ENCODE results near the gene ESRRB. TPM values are rescaled to one million over a fixed set of nuclear protein-coding genes. Genes with fewer than 3 reads are reported as not detected.

ESRRB gene
- total RNA-seq = under 1 TPM in 2 of 3 donors, not detected in 1; 0.16 to 0.44 TPM

DNA sequence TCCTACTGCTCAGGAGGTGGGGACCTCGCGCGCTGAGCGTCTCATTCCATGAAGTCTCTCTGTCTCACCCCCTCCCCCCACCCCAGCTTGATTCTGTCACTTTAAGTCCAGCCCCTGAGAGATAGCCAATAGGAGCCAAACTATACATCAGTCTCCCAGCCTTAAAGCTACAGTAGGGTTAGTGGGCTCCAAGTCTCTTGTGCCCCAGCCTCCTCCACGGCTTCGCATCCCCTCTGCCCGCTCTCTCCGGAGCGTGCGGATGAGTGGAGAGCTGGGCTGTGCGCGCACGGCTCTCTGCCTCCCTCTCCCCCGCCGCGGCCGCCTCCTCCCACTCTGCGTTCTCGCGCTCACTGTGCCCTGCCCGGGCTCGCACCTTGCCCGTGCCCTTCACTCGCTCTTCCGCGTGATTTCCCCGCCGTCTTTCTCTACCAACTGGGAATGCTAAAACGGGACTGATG lies at the start of gene ESRRB:
Gene ESRRB (plus strand): TSS at position 191 of the 458 bp plus-strand sequence. CDS start 265 bp downstream, at position 456.
- no peak for TF ChIP-seq CTCF (IDR thresholded peaks at IDR 0.05)
- TF ChIP-seq POLR2AphosphoS5 (IDR thresholded peaks at IDR 0.05) = no peak
- no peak for TF ChIP-seq POLR2A (IDR thresholded peaks at IDR 0.05)
- no peaks in the 10 kb centered on the region for H3K36me3 ChIP-seq
- H3K4me1 ChIP-seq = peaks cover 0 to 19% of the 10 kb centered on the region in 2 donors
- H3K9me3 ChIP-seq = no peaks in the 10 kb centered on the region
- intact Hi-C loops (cut with DNase I; ENCODE audit: low total_unique reads) = no loop called here
- H3K27ac ChIP-seq = no peak within 1 kb of the TSS
- H3K4me3 ChIP-seq = peak within 1 kb of the TSS; percentile 29 to 59 (median 30)
- H3K27me3 ChIP-seq = peaks cover 0 to 60% of the 10 kb centered on the region in 2 donors
- no peak for DNase-seq (ENCODE audit: low spot score in 2 of 2)

DNA sequence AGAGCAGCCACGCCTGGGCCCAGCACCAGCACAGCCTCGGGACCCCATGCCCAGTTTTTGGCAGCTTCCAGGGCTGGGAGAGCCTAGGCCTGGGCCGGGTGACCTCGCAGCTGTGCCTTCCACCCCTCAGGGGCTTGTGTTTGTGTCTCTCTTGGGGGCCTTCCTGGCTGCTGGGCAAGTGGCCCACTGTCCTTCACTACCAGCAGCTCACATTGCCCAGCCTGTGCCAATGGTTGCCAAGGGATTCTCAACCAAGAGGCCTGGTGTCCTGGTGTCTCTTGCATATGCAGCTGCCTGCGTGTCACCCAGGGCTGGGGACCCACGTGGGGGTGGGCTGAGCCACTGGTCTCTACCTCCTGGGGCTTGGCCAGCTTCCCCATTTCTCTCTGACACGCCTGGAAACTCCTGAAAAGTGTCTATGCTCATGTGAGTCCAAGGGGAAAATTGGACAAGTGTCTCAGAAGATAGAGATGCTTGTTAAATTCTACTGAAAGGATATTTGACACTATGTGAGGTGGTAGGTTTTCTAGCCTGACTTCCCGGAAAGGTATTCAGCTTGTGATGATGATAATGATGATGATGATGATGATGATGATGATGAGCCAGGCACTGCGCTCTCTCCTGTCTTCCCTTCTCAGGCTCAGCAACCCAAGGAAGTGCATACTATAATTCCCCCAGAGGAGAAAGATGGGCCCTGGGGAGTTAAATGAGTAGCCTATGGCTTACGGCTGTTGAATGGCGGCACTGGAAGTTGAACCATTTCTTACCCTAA lies 48.8 kb upstream of the ESRRB start:
- Histone ChIP-seq H3K36me3 (no peaks in the 10 kb centered on the region), H3K4me1 (no peaks in the 10 kb centered on the region), H3K4me3 (no peak overlapping the region), H3K27ac (no peak overlapping the region), H3K9me3 (no peaks in the 10 kb centered on the region), H3K27me3 (peaks cover 0 to 22% of the 10 kb centered on the region in 2 donors)
- no peak for DNase-seq (ENCODE audit: low spot score in 2 of 2)
- intact Hi-C loops (cut with DNase I; ENCODE audit: low total_unique reads) = no loop called here
- TF ChIP-seq POLR2A (IDR thresholded peaks at IDR 0.05) = no peak
- no peak for TF ChIP-seq POLR2AphosphoS5 (IDR thresholded peaks at IDR 0.05)
- no peak for TF ChIP-seq CTCF (IDR thresholded peaks at IDR 0.05)

- no peak for DNase-seq (ENCODE audit: low spot score in 2 of 2)
- H3K36me3 ChIP-seq = no peaks in the 10 kb centered on the region
- H3K4me3 ChIP-seq = no peak overlapping the region
- H3K4me1 ChIP-seq = no peaks in the 10 kb centered on the region
- no peak overlapping the region for H3K27ac ChIP-seq
- TF ChIP-seq POLR2AphosphoS5 (IDR thresholded peaks at IDR 0.05) (no peak), CTCF (IDR thresholded peaks at IDR 0.05) (no peak), POLR2A (IDR thresholded peaks at IDR 0.05) (no peak)
- H3K9me3 ChIP-seq = no peaks in the 10 kb centered on the region
- intact Hi-C loops (cut with DNase I; ENCODE audit: low total_unique reads) = no loop called here
- H3K27me3 ChIP-seq = peaks cover 0 to 22% of the 10 kb centered on the region in 2 donors
Observed at GRCh38 chr14:76328457-76329137, 47.3 kb upstream of the ESRRB start.

DNA sequence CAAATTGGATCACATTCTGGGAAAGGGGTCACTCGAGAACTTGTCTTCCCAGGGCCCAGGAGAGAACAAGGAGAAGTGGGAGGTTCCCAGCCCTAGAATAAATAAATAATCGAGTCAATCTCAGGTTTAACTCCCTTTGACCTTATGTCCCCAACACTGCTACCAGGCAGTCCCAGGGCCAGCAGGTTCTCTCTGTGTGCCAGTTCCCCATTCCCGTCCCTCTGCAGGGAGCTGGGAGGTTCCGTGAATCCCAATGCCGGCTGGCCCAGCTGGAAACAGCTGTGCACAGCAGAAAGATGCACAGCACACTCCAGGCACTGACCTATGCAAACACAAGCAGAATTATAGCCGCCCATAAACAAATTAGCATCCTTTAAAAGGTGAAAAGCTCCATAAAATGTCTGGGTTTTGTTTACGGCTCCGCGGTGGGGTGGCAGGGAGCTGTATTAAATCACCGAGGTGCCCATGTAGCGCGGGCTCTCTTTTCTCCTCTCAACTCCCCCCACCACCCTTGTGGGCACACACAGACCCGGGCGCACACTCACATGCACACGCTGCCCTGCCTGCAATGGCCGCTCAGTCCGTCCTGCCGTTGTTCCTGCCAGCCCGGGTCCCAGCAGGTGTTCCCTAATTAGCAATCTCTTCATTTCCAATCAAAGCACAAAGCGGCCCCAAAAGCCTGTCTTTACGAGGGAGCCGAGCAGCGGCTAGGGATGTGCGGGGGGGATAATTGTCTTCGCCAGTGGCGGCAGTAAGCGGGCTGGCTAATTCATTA lies 46.6 kb upstream of the ESRRB start:
- no peaks in the 10 kb centered on the region for H3K4me1 ChIP-seq
- H3K27ac ChIP-seq = no peak overlapping the region
- H3K9me3 ChIP-seq = no peaks in the 10 kb centered on the region
- no peaks in the 10 kb centered on the region for H3K36me3 ChIP-seq
- no peak overlapping the region for H3K4me3 ChIP-seq
- DNase-seq (ENCODE audit: low spot score in 2 of 2) = no peak
- TF ChIP-seq POLR2A (IDR thresholded peaks at IDR 0.05) (no peak), CTCF (IDR thresholded peaks at IDR 0.05) (no peak), POLR2AphosphoS5 (IDR thresholded peaks at IDR 0.05) (no peak)
- intact Hi-C loops (cut with DNase I; ENCODE audit: low total_unique reads) = no loop called here
- H3K27me3 ChIP-seq = peaks cover 0 to 22% of the 10 kb centered on the region in 2 donors

Measured in breast epithelium (tissue), 4 donors.